Ramos (cell line): ENCODE results near the gene CDKL1.

Source experiments
- in situ Hi-C: fragments of 300-500 bp; cut with MboI; formaldehyde crosslinking; loops from one replicate; pipeline ENCODE4 v1.14.3; 2022; ENCODE audit warnings: low sequenced_read_pairs; ENCODE audit not compliant: unreplicated experiment

The CDKL1 gene

GRCh38 chr14:50396631-50397389 lies at the start of gene CDKL1:
Gene CDKL1 (minus strand): TSS chr14:50396881. CDS start chr14:50395868, 1,013 bp downstream.
- in situ Hi-C loops, result no loop called here

- in situ Hi-C loops, result no loop called here
Measured at GRCh38 chr14:50434528-50434927, 37.8 kb upstream of the CDKL1 start.

GRCh38 chr14:50432131-50432530 lies 35.5 kb upstream of the CDKL1 start:
- in situ Hi-C loops, result no loop called here

GRCh38 chr14:50425816-50426215 lies 29.1 kb upstream of the CDKL1 start:
- in situ Hi-C loops, result no loop called here

GRCh38 chr14:50425105-50425504 lies 28.4 kb upstream of the CDKL1 start:
- in situ Hi-C loops, result no loop called here

GRCh38 chr14:50423529-50423928 lies 26.8 kb upstream of the CDKL1 start:
- in situ Hi-C loops, result no loop called here

- in situ Hi-C loops, result no loop called here
Measured at GRCh38 chr14:50421499-50421898, 24.8 kb upstream of the CDKL1 start.

GRCh38 chr14:50417853-50418252 lies 21.2 kb upstream of the CDKL1 start:
- in situ Hi-C loops, result no loop called here

- in situ Hi-C loops, result no loop called here
Measured at GRCh38 chr14:50410921-50411320, 14.2 kb upstream of the CDKL1 start.

- in situ Hi-C loops, result no loop called here
Measured at GRCh38 chr14:50410071-50410470, 13.4 kb upstream of the CDKL1 start.

- in situ Hi-C loops, result no loop called here
Measured at GRCh38 chr14:50407111-50407812, 10.6 kb upstream of the CDKL1 start.

- in situ Hi-C loops, result no loop called here
Measured at GRCh38 chr14:50403419-50403818, 6.7 kb upstream of the CDKL1 start.

- in situ Hi-C loops, result no loop called here
Measured at GRCh38 chr14:50402965-50403364, 6.3 kb upstream of the CDKL1 start.

GRCh38 chr14:50400461-50400860 lies 3.8 kb upstream of the CDKL1 start:
- in situ Hi-C loops, result no loop called here

- in situ Hi-C loops, result no loop called here
Measured at GRCh38 chr14:50399251-50400032, 2.8 kb upstream of the CDKL1 start.

GRCh38 chr14:50398189-50398580 lies 1.5 kb upstream of the CDKL1 start:
- in situ Hi-C loops, result no loop called here

- in situ Hi-C loops, result no loop called here
Measured at GRCh38 chr14:50397390-50398188, 908 bp upstream of the CDKL1 start.

GRCh38 chr14:50395448-50395847 lies 1.2 kb downstream of the CDKL1 start:
- in situ Hi-C loops, result no loop called here

GRCh38 chr14:50394713-50395112 lies 2.0 kb downstream of the CDKL1 start:
- in situ Hi-C loops, result no loop called here
